CD14-positive monocyte (primary cell): ENCODE data around the gene IGF2R. TPM values are rescaled to one million over a fixed set of nuclear protein-coding genes. Genes with fewer than 3 reads are reported as not detected.

Source experiments
- DNase-seq, 3 donors: peaks; one replicate each; pipeline ENCODE4 v3.0.0-alpha.2; 2011 to 2022
- H2AFZ ChIP-seq: 2 replicates; pipeline ENCODE4 v1.6.0; 2012; ENCODE audit warnings: mild to moderate bottlenecking, low read depth, low read length, inconsistent platforms; ENCODE audit not compliant: insufficient read depth, poor library complexity, severe bottlenecking
- H3K27ac ChIP-seq, 2 donors: 1 replicate in 1 of 2; 2 replicates in 1 of 2; pipeline ENCODE4 v1.5.1; 2012 to 2013; ENCODE audit warnings: low read length in 2 of 2, control low read depth in 1 of 2, inconsistent platforms in 1 of 2, low read depth in 1 of 2, mild to moderate bottlenecking in 1 of 2
- H3K27me3 ChIP-seq, 2 donors: one replicate each; pipeline versions ENCODE4 v1.6.0 to v1.6.1; 2011 to 2013; ENCODE audit warnings: low read length in 2 of 2; ENCODE audit not compliant: control insufficient read depth in 2 of 2, insufficient read depth in 2 of 2
- H3K36me3 ChIP-seq, 2 donors: replicated peaks in 1 of 2; 1 replicate in 1 of 2; 2 replicates in 1 of 2; pipeline versions ENCODE4 v1.5.1 to v1.6.1; 2012 to 2013; ENCODE audit warnings: low read length in 2 of 2, control low read depth in 1 of 2, inconsistent platforms in 1 of 2, mild to moderate bottlenecking in 1 of 2; ENCODE audit not compliant: insufficient read depth in 2 of 2, control insufficient read depth in 1 of 2
- H3K4me1 ChIP-seq, 2 donors: 1 replicate in 1 of 2; 2 replicates in 1 of 2; pipeline versions ENCODE4 v1.5.1 to v1.6.1; 2012 to 2013; ENCODE audit warnings: low read length in 2 of 2, control low read depth in 1 of 2, inconsistent platforms in 1 of 2, mild to moderate bottlenecking in 1 of 2, moderate library complexity in 1 of 2; ENCODE audit not compliant: insufficient read depth in 2 of 2, control insufficient read depth in 1 of 2
- H3K4me2 ChIP-seq: replicated peaks from 2 replicates; pipeline ENCODE3; 2012; ENCODE audit warnings: low read length, moderate library complexity, mild to moderate bottlenecking; ENCODE audit not compliant: poor library complexity, severe bottlenecking; ENCODE audit errors: extremely low read depth
- H3K4me3 ChIP-seq, 3 experiments: fragments of 200-600 bp in 1 of 3; sonication (generic) in 1 of 3; replicated peaks in 1 of 3; 1 replicate in 2 of 3; 2 replicates in 1 of 3; pipeline ENCODE4 v1.5.1; 2011 to 2013; ENCODE audit warnings: low read length in 3 of 3, mild to moderate bottlenecking in 3 of 3, control low read depth in 2 of 3, low read depth in 2 of 3, inconsistent platforms in 1 of 3, moderate library complexity in 1 of 3
- H3K79me2 ChIP-seq: 2 replicates; pipeline ENCODE4 v1.6.0; 2012; ENCODE audit warnings: mild to moderate bottlenecking, control low read depth, inconsistent platforms, low read length, moderate library complexity; ENCODE audit not compliant: insufficient read depth
- H3K9ac ChIP-seq: 2 replicates; pipeline ENCODE4 v1.6.0; 2017; ENCODE audit warnings: low read length, mild to moderate bottlenecking; ENCODE audit not compliant: insufficient read depth, poor library complexity, severe bottlenecking
- H3K9me3 ChIP-seq, 2 donors: replicated peaks in 1 of 2; 1 replicate in 1 of 2; 2 replicates in 1 of 2; pipeline versions ENCODE4 v1.5.1 to v1.6.1; 2012 to 2013; ENCODE audit warnings: low read length in 2 of 2, control low read depth in 1 of 2; ENCODE audit not compliant: control insufficient read depth in 1 of 2, insufficient read depth in 1 of 2
- H4K20me1 ChIP-seq: 2 replicates; pipeline ENCODE4 v1.6.0; 2012; ENCODE audit warnings: mild to moderate bottlenecking, low read length, control low read depth, moderate library complexity; ENCODE audit not compliant: insufficient read depth
- H3K27ac Mint-ChIP-seq, 7 donors: one replicate each; pipeline ENCODE4 v1.8.0; 2020; ENCODE audit warnings: mild to moderate bottlenecking in 7 of 7, mixed read lengths in 7 of 7, moderate library complexity in 6 of 7, inconsistent platforms in 2 of 7
- H3K27me3 Mint-ChIP-seq, 3 donors: one replicate each; pipeline ENCODE4 v1.8.0; 2021 to 2022; ENCODE audit warnings: low read depth in 3 of 3, mild to moderate bottlenecking in 3 of 3, mixed read lengths in 3 of 3, moderate library complexity in 3 of 3, inconsistent platforms in 1 of 3
- H3K36me3 Mint-ChIP-seq, 2 donors: one replicate each; pipeline ENCODE4 v1.8.0; 2020; ENCODE audit warnings: mixed read lengths in 2 of 2, inconsistent platforms in 1 of 2, mild to moderate bottlenecking in 1 of 2
- H3K4me1 Mint-ChIP-seq: one replicate; pipeline ENCODE4 v1.8.0; 2020; ENCODE audit warnings: mild to moderate bottlenecking, mixed read lengths
- H3K4me3 Mint-ChIP-seq, 2 donors: one replicate each; pipeline ENCODE4 v1.8.0; 2020; ENCODE audit warnings: mild to moderate bottlenecking in 2 of 2, mixed read lengths in 2 of 2, moderate library complexity in 1 of 2
- H3K9me3 Mint-ChIP-seq, 7 donors: one replicate each; pipeline ENCODE4 v1.8.0; 2020 to 2022; ENCODE audit warnings: mixed read lengths in 7 of 7, mild to moderate bottlenecking in 6 of 7, moderate library complexity in 6 of 7, inconsistent platforms in 2 of 7
- CTCF ChIP-seq: fragments of 200-600 bp; IDR thresholded peaks from one replicate; pipeline ENCODE4 v1.8.0; 2022; ENCODE audit warnings: antibody characterized with exemption, mild to moderate bottlenecking
- WGBS: methylation state at CpG from one replicate; pipeline ENCODE4 v1.1.5; 2013; ENCODE audit warnings: missing lambda C conversion rate; ENCODE audit not compliant: insufficient coverage; 5-methylcytosine and 5-hydroxymethylcytosine counted together
- intact Hi-C, 2 donors: fragments of 100-400 bp; cut with micrococcal nuclease; formaldehyde crosslinking; loops; one replicate each; pipeline versions ENCODE4 v1.15.0 to v1.15.1; 2023
- polyA plus RNA-seq, 3 donors: library from polyadenylated mRNA; depleted of rRNA in 1 of 3; unstranded in 2 of 3; stranded (reverse) in 1 of 3; fragments of 300-500 nt in 2 of 3; fragments of >200 nt in 1 of 3; fragmentation: Illumina TruSeq in 2 of 3; gene quantifications; 1 replicate in 2 of 3; 2 replicates in 1 of 3; pipeline ENCODE4 v1.2.3, GENCODE V29; 2012 to 2021

IGF2R gene
- polyA plus RNA-seq, 3 donors: 6.9 to 44.8 (median 8.2) TPM

DNA sequence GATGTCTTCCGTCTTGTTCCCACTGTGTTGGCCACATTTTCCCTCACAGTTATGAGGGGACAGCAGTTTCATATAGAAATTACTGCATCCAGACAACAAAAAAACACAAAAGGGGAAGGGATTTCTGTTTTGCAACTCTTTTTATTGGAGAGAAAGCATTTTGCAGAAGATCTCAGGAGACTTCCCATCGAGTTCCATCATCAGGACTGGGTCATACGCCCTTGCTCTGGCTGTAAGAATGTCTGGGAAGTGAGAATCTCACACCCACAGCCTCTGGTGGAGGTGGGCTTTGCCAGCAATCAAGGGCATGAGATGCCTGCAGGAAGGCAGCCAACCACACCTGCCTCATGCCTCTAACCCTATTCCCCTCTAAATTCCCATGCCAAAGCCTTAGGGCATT is 5.8 kb upstream of the IGF2R start:
- H3K27ac ChIP-seq: no peak overlapping the region
- no CpG with 5 or more reads among the region's 3 CpGs for WGBS
- peaks cover 75% of the 10 kb centered on the region for H3K4me1 Mint-ChIP-seq
- H3K36me3 ChIP-seq: no peaks in the 10 kb centered on the region
- no peak overlapping the region for H3K27ac Mint-ChIP-seq
- H4K20me1 ChIP-seq: no peaks in the 10 kb centered on the region
- peaks cover 0 to 9% (median 1%) of the 10 kb centered on the region in 3 donors for H3K27me3 Mint-ChIP-seq
- no peaks in the 10 kb centered on the region for H3K9me3 ChIP-seq
- H2AFZ ChIP-seq: no peak overlapping the region
- H3K36me3 Mint-ChIP-seq: peaks cover 6 to 10% of the 10 kb centered on the region in 2 donors
- intact Hi-C loops: no loop called here
- no peak overlapping the region for H3K4me3 Mint-ChIP-seq
- no peak overlapping the region for H3K4me3 ChIP-seq
- H3K9ac ChIP-seq: no peak overlapping the region
- H3K9me3 Mint-ChIP-seq: peaks cover 0 to 5% (median 0%) of the 10 kb centered on the region in 7 donors
- TF ChIP-seq CTCF: no peak
- no peak for DNase-seq
- no peaks in the 10 kb centered on the region for H3K79me2 ChIP-seq
- H3K27me3 ChIP-seq: no peaks in the 10 kb centered on the region
- H3K4me1 ChIP-seq: peaks cover 80 to 87% of the 10 kb centered on the region in 2 donors
- no peak overlapping the region for H3K4me2 ChIP-seq

DNA sequence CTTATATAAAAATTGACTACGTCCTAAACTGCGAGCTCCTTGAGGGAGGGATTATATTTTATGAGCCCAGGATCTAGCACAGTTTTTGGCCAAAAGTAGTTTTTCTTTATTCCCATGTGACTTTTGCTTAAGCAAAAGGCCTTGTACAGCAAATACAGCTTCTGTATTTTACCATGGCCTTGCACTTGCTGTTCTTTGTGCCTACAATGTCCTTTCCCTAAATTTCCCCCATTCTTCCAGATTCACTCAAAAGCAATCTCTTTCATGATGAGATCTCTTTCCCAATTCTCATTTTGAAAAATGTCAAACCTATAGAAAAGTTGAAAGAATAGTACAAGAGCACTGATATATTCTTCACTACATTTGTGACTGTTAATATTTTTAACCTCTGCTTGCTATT is 4.8 kb upstream of the IGF2R start:
- H3K9ac ChIP-seq: no peak overlapping the region
- no peaks in the 10 kb centered on the region for H3K79me2 ChIP-seq
- no peaks in the 10 kb centered on the region for H3K9me3 ChIP-seq
- Mint-ChIP-seq H3K9me3 (peaks cover 0 to 5% (median 0%) of the 10 kb centered on the region in 7 donors), H3K4me1 (peaks cover 70% of the 10 kb centered on the region), H3K4me3 (no peak overlapping the region), H3K27me3 (peaks cover 0 to 9% (median 1%) of the 10 kb centered on the region in 3 donors), H3K36me3 (peaks cover 6 to 10% of the 10 kb centered on the region in 2 donors), H3K27ac (no peak overlapping the region)
- no peak for TF ChIP-seq CTCF
- no peaks in the 10 kb centered on the region for H3K36me3 ChIP-seq
- intact Hi-C loops: no loop called here
- no CpG with 5 or more reads among the region's 2 CpGs for WGBS
- H3K4me2 ChIP-seq: no peak overlapping the region
- no peak overlapping the region for H3K4me3 ChIP-seq
- H3K27me3 ChIP-seq: no peaks in the 10 kb centered on the region
- H3K4me1 ChIP-seq: peaks cover 77 to 84% of the 10 kb centered on the region in 2 donors
- H2AFZ ChIP-seq: no peak overlapping the region
- DNase-seq: no peak
- H4K20me1 ChIP-seq: no peaks in the 10 kb centered on the region
- no peak overlapping the region for H3K27ac ChIP-seq
